HG03565 (cell line): ENCODE measurements around the gene NBEAL1.
"Not testable (repeated sequence)": the region's sequence is repeated elsewhere in the genome, so short reads cannot be mapped to it uniquely, and the experiment has no call there.

Source experiments
- ATAC-seq: cut with Tn5 transposase; IDR thresholded peaks from one replicate; pipeline ENCODE4 v1.9.1; 2021; ENCODE audit warnings: mild to moderate bottlenecking, moderate library complexity; ENCODE audit not compliant: unreplicated experiment

NBEAL1 gene

DNA sequence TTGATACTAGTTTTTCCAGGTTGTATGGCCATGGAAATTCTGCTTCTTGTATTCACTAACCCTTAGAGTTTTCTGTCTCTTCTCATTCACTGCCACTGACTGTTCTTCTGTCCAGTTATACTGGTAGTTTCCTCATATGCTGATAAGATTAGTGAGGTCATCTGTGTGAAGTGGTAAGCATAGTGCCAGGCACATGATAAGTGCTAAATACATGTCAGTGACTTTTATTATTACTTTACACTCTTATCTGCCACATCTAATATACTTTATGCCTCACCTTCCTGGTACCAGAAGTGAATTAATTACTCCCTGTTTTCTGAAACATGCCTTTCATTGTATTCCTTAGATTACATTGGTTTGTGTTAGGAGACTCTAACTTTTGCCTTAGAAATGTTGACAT, 91.3 kb downstream of the NBEAL1 start:
- no peak for ATAC-seq

GRCh38 chr2:203110496-203110895, 95.8 kb downstream of the NBEAL1 start:
- not testable (repeated sequence) for ATAC-seq

DNA sequence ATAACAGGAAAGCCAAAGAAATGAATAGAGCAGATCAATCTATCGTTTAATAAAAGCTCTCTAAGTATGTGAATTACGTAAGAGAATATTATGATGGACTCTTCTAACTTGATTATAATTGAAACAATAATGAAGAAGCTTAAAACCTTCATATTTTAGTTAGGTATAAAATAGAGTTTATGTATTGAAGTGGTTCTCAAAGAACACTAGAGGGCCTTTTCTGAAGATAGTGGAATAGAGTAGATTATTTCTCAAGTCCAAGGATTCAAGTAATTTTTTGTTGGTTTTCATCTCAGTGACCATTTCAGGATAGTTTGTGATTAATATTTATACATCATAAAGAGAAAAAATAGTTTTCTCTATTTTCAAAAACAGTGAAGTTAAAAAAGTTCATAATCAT, 97.7 kb downstream of the NBEAL1 start:
- ATAC-seq, result no peak

- ATAC-seq, result not testable (repeated sequence)
Measured at GRCh38 chr2:203115201-203115700, 100.6 kb downstream of the NBEAL1 start.

DNA sequence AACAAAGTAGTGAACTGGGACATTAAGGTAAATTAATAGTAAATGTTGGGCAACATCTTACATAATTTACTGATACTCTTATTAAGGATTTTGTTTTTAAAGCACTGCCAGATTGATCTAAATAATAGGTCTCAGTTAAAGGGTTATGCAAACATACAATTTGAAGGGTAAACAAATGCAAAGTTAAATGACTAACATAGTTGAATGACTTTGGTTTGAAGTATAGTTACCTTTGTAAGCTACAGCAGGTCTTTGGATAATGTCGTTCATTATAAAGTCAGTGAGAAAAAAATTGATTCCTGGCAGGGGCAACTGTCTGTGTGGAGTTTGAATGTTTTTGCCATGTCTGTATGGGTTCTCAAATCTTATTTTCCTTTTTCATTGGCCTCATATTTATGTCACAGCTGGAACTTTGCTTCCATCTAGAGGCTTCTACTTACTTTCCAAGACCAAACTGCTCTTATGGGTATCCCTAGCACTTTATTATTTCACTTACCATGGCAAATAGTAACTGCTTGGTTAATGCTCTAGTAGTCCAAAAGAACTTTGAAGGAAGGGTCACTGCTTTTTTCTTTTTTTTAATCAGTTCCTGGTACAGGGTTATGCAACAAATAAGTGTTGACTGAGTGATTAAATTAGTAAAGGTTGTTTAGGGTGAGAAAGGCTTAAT, 107.8 kb downstream of the NBEAL1 start:
- no peak for ATAC-seq

GRCh38 chr2:203126996-203127395, 112.3 kb downstream of the NBEAL1 start:
- ATAC-seq, result no peak

- no peak for ATAC-seq
Measured at GRCh38 chr2:203135105-203135504, 120.4 kb downstream of the NBEAL1 start.

DNA sequence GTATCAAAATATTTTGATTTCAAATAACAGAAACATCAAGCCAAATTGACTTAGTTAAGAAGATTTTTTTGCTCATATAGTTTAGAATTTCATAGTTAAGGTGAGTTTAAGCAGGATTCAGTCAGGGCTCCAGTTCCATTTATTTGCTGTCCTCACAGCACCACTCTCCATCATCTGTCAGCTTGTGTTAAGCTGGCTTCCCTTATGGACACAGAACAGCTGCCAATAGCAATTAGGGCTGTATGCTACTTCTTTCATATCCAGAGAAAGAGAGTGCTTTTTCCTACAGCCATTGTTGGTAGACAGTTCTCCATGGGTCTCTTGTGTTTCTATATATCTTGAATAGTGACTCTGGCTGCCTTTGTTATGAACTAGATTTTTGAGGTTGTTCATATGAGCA, 128.7 kb downstream of the NBEAL1 start:
- no peak for ATAC-seq

DNA sequence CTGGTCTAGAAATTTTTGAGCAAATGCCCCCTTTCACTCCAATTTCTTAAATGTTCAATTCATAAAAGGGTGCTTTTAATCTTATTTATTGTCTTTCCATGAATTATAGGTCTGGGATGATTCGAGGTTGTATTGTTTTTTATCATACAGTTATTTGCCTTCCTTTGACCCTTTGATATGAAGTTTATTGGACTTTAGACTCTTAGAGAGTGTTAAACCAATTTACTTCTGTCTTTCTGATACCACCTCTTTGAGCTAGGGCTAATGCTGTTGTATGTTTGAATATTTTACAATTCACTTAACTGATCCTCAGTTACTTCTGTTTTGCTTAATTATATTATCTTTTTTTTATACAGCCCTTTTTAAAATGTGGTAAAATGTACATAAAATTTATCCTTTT, 134.5 kb downstream of the NBEAL1 start:
- no peak for ATAC-seq

DNA sequence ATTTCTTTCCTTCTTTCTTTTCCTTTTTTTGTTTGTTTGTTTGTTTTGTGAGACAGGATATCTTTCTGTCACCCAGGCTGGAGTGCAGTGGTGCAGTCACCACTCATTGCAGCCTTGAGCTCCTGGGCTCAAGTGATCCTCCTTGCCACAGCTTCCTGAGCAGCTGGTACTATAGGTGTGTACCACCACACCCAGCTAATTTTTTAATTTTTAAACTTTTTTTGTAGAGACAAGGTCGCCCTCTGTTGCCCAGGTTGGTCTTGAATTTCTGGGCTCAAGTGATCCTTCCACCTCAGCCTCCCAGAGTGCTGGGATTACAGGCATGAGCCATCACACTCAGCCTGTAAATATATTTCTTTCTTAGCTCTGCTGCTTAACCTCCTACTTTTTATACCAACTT, 140.7 kb downstream of the NBEAL1 start:
- no peak for ATAC-seq

GRCh38 chr2:203162722-203163121, 148.0 kb downstream of the NBEAL1 start:
- ATAC-seq, result not testable (repeated sequence)

DNA sequence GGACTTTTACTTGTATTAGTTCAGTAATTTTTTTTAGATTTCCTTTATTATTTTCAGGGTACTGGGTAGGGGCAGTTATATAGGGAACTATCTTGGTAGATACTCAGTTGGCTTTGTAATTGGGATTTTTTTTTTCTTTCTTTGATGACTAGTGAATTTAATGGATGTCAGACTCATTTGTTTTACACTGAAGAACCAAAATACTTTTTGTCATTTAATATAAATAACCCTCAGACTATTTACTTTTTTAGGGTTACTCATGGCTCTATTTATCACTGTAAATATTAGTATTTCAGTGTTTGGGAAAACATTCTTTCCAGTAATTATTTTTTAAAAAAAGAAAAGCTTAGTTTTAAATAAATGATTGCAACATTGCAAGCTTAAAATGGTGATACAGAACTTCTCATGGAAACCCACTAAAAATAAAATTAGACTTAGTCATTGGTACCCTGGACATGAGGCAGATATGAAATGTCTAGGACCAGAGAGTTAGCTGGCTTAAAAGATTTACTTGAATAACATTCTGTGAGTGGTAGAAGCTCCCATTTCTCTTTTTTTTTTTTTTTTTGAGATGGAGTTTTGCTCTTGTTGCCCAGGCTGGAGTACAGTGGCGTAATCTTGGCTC, 149.7 kb downstream of the NBEAL1 start:
- ATAC-seq, result no peak

- ATAC-seq, result no peak
Measured at GRCh38 chr2:203167751-203168150, 153.1 kb downstream of the NBEAL1 start.

- no peak for ATAC-seq
Measured at GRCh38 chr2:203170502-203170901, 155.8 kb downstream of the NBEAL1 start.

DNA sequence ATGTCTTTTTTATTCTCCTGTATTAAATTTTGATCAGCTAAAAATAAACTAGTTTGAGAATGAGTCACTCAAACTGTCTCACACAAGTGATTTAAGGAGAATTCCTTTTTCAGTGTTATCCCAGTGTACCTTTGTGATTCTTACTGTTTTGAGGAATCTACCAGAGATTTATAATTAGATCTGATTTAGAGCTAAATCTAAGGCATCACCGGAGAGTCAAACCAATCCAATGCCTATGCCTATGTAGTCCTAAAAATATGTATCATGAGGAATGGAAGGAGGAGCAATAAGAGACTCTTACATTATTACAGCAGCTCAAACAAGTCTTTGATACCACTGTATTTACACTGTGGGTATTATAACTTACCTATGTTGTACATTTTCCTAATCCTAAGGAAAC, 160.7 kb downstream of the NBEAL1 start:
- ATAC-seq, result no peak

- ATAC-seq, result no peak
Measured at GRCh38 chr2:203177361-203177760, 162.7 kb downstream of the NBEAL1 start.

DNA sequence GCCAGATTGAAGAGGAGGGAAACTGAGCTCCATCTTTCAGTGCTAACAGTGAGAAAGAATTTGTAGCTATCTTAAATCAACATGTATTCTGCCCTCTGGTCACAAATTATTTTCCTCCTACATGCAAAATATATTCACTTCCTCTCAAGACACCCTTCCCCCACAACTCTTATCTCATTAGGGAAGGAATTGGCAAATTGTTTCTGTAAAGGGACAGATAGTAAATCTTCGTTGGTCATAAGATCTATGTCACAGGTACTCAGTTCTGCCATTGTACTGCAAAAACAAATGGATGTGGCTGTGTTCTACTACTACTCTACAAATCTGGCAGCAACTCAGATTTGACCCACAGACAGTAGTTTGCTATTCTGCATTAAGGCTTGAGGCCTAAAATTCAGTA, 171.2 kb downstream of the NBEAL1 start:
- no peak for ATAC-seq

GRCh38 chr2:203190547-203190946, 175.9 kb downstream of the NBEAL1 start:
- ATAC-seq, result not testable (repeated sequence)

DNA sequence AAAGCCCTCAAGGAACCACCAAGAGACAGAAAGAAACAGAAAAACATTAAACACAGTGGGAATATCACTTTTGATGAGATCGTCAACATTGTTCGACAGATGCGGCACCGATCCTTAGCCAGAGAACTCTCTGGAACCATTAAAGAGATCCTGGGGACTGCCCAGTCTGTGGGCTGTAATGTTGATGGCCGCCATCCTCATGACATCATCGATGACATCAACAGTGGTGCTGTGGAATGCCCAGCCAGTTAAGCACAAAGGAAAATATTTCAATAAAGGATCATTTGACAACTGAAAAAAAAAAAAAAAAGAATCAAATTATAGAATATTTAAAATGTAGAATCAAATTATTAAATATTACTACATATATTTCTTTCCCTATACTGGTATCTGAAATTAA, 176.4 kb downstream of the NBEAL1 start:
- ATAC-seq, result not testable (repeated sequence)

- ATAC-seq, result no peak
Measured at GRCh38 chr2:203191961-203192360, 177.3 kb downstream of the NBEAL1 start.

DNA sequence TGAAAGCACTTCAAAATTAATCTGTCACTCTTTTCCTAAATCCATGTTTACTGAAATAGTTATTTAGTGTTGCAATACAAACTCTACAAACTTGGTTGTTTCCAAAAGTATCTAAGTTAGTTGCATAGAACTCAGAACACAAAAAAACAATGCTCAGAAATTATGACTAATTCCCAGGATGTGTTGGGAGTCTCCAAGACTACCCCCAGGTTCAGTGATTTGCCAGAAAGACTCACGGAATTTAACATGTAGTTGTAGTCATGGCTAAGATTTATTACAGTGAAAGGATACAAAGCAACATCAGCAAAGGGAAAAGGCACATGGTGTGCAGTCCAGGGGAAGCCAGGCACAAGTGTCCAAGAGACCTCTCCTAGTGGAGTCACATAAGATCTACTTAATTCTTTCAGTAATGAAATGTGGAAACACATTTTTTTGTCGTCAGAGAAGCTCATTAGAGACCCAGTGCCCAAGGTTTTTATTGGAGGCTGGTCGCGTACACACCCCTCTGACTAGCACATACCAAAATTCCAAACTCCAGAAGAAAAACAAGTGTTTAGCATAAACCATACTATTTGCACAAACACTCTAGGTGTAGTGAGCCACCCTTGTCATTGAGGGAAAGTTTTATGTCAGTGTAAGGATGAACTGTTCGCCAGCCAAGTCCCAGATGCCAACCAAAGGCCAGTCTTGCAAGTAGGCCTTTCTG, 180.8 kb downstream of the NBEAL1 start:
- ATAC-seq, result no peak

- ATAC-seq, result no peak
Measured at GRCh38 chr2:203200866-203201265, 186.2 kb downstream of the NBEAL1 start.
